Smooth muscle cell (in vitro differentiated cells): ENCODE results near the gene MYO1E. TPM values are rescaled to one million over a fixed set of nuclear protein-coding genes. Genes with fewer than 3 reads are reported as not detected.

ENCODE experiments used
- DNase-seq: peaks from one replicate; lab custom pipeline; 2025; ENCODE audit not compliant: unreplicated experiment; lab: John Stamatoyannopoulos, UW
- H2AFZ ChIP-seq: fragments of 200-600 bp; sonication (generic); 2 replicates; pipeline ENCODE4 v1.6.0; 2016; ENCODE audit warnings: antibody characterized with exemption, low read depth, mild to moderate bottlenecking
- H3F3A ChIP-seq: fragments of 200-600 bp; sonication (generic); 2 replicates; pipeline ENCODE4 v1.6.0; 2017; ENCODE audit warnings: antibody characterized with exemption, low read depth
- H3K27ac ChIP-seq: fragments of 200-600 bp; sonication (generic); 2 replicates; pipeline ENCODE4 v1.5.1; 2016; ENCODE audit warnings: low read depth, mild to moderate bottlenecking
- H3K27me3 ChIP-seq: fragments of 200-600 bp; sonication (generic); 2 replicates; pipeline ENCODE4 v1.6.1; 2016; ENCODE audit warnings: low read depth, mild to moderate bottlenecking
- H3K36me3 ChIP-seq: fragments of 200-600 bp; sonication (generic); 2 replicates; pipeline ENCODE4 v1.5.1; 2016; ENCODE audit warnings: low read depth
- H3K4me1 ChIP-seq: fragments of 200-600 bp; sonication (generic); 2 replicates; pipeline ENCODE4 v1.5.1; 2016; ENCODE audit warnings: low read depth
- H3K4me2 ChIP-seq: fragments of 200-600 bp; sonication (generic); 2 replicates; pipeline ENCODE4 v1.6.0; 2016; ENCODE audit warnings: mild to moderate bottlenecking
- H3K4me3 ChIP-seq: fragments of 200-600 bp; sonication (generic); 2 replicates; pipeline ENCODE4 v1.5.1; 2016; ENCODE audit warnings: mild to moderate bottlenecking
- H3K79me2 ChIP-seq: fragments of 200-600 bp; sonication (generic); 2 replicates; pipeline ENCODE4 v1.6.0; 2016; ENCODE audit warnings: low read depth, mild to moderate bottlenecking
- H3K9ac ChIP-seq: fragments of 200-600 bp; sonication (generic); 2 replicates; pipeline ENCODE4 v1.6.0; 2016; ENCODE audit warnings: low read depth
- H3K9me3 ChIP-seq: fragments of 200-600 bp; sonication (generic); replicated peaks from 2 replicates; pipeline ENCODE4 v1.5.1; 2016; ENCODE audit warnings: low read depth
- H4K20me1 ChIP-seq: fragments of 200-600 bp; sonication (generic); 2 replicates; pipeline ENCODE4 v1.6.0; 2016; ENCODE audit warnings: low read depth
- WGBS: methylation state at CpG from one replicate; pipeline ENCODE4 v1.1.7; 2016; ENCODE audit warnings: low lambda C conversion rate; 5-methylcytosine and 5-hydroxymethylcytosine counted together
- polyA plus RNA-seq: library from polyadenylated mRNA; unstranded; fragments of >200 nt; fragmentation: Nextera tagmentation; extraction: Ambion mirVana; gene quantifications from 2 replicates; pipeline ENCODE4 v1.2.1, GENCODE V29; 2016
- total RNA-seq: library from RNA; depleted of rRNA; stranded (reverse); fragments of >200 nt; gene quantifications from 2 replicates; pipeline ENCODE4 v1.2.3, GENCODE V29; 2014
- TF ChIP-seq, protein P1 (sequence below): fragments of 200-600 bp; sonication (generic); IDR thresholded peaks from 2 replicates; pipeline ENCODE4 v1.5.1; 2017; ENCODE audit warnings: borderline replicate concordance, mild to moderate bottlenecking, antibody characterized with exemption; ENCODE audit not compliant: insufficient read depth, poor library complexity, severe bottlenecking

Gene MYO1E
- total and polyA plus RNA-seq, 2 experiments from 2014 or later, result 50.0 to 54.5 TPM

DNA sequence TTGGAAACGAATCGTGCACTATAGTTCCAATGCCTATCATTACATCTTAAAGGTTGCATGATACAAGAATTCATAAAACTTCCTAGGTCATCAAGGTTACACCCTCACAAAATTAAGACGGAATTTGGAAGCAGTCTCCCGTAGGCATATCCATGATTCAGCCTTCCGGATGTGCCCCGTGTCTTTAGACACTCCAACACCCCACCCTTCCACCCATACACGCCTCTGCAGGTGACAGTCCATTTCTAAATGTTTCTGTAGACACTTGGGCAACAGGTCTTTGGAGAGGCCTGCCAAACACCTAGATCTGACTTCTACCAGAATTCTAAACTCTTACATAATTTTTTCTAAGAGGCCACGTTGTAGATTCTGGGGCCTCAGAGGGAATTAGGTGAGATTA, 116.2 kb downstream of the MYO1E start:
- H4K20me1 ChIP-seq, result peaks cover 4% of the 10 kb centered on the region
- peaks cover 6% of the 10 kb centered on the region for H3K36me3 ChIP-seq
- no peaks in the 10 kb centered on the region for H3K9me3 ChIP-seq
- WGBS, result 79% methylated on average over 8 of the region's 8 CpGs
- H3K79me2 ChIP-seq, result no peaks in the 10 kb centered on the region
- no peak for DNase-seq
- H3K4me3 ChIP-seq, result no peak overlapping the region
- H3K27me3 ChIP-seq, result no peaks in the 10 kb centered on the region
- no peaks in the 10 kb centered on the region for H3F3A ChIP-seq
- no peak overlapping the region for H3K9ac ChIP-seq
- no peak overlapping the region for H3K4me2 ChIP-seq
- H3K4me1 ChIP-seq, result peaks cover 8% of the 10 kb centered on the region
- H3K27ac ChIP-seq, result no peak overlapping the region
- no peak overlapping the region for H2AFZ ChIP-seq
- TF ChIP-seq, protein P1, sequence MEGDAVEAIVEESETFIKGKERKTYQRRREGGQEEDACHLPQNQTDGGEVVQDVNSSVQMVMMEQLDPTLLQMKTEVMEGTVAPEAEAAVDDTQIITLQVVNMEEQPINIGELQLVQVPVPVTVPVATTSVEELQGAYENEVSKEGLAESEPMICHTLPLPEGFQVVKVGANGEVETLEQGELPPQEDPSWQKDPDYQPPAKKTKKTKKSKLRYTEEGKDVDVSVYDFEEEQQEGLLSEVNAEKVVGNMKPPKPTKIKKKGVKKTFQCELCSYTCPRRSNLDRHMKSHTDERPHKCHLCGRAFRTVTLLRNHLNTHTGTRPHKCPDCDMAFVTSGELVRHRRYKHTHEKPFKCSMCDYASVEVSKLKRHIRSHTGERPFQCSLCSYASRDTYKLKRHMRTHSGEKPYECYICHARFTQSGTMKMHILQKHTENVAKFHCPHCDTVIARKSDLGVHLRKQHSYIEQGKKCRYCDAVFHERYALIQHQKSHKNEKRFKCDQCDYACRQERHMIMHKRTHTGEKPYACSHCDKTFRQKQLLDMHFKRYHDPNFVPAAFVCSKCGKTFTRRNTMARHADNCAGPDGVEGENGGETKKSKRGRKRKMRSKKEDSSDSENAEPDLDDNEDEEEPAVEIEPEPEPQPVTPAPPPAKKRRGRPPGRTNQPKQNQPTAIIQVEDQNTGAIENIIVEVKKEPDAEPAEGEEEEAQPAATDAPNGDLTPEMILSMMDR, result no peak

DNA sequence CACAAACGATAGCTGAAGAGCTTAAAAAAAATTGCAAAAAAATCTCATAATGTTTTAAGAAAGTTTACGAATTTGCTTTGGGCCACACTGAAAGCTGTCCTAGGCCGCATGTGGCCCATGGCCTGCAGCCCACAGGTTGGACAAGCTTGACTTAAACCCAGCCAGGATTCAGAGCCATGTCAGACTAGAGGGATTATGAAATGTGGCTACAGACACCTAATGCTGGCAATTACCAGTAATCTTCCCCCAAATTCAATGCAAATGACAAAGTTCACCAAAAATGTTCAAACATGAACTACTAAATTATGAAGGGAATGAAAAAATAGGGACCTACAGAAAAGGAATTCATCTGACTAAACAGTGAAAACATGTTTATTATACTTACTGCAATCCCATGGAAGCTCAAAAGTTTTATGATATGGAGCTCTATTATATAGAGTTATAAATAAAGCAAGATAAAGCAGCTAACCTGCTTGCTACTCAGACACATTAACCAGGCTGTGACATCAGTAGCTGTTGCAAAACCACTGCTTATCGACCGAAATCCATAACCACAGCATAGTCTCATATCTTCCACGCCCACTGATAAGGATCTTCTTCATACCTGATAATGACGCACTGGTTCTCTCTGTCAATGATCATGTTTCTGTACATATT, 116.9 kb downstream of the MYO1E start:
- WGBS, result 87% methylated on average over 7 of the region's 7 CpGs
- no peak overlapping the region for H2AFZ ChIP-seq

DNA sequence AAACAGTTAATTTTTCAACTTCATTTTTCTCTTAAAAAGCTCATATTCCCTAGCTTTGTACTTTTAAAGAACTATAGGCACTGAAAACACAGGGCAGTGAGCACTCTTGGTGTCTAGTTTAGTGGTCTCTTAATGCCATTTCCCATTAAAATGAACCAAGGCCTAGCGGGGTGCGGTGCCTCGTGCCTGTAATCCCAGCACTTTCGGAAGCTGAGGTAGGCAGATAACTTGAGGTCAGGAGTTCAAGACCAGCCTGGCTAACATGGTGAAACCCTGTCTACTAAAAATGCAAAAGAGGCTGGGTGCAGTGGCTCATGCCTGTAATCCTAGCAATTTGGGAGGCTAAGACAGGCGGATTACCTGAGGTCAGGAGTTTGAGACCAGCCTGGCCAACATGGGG, 120.5 kb downstream of the MYO1E start:
- no peak overlapping the region for H3K9ac ChIP-seq
- H3K4me1 ChIP-seq, result no peaks in the 10 kb centered on the region
- H3K36me3 ChIP-seq, result peaks cover 6% of the 10 kb centered on the region
- no peak overlapping the region for H3K4me3 ChIP-seq
- TF ChIP-seq, protein P1, result no peak
- no peaks in the 10 kb centered on the region for H3F3A ChIP-seq
- no peak overlapping the region for H3K27ac ChIP-seq
- no peaks in the 10 kb centered on the region for H3K9me3 ChIP-seq
- no peak for DNase-seq
- no peak overlapping the region for H2AFZ ChIP-seq
- H3K79me2 ChIP-seq, result no peaks in the 10 kb centered on the region
- WGBS, result 89% methylated on average over 5 of the region's 5 CpGs
- H4K20me1 ChIP-seq, result peaks cover 11% of the 10 kb centered on the region
- H3K27me3 ChIP-seq, result no peaks in the 10 kb centered on the region
- H3K4me2 ChIP-seq, result no peak overlapping the region

More for the DNA sequence above, 116.9 kb downstream of the MYO1E start:
- peaks cover 10% of the 10 kb centered on the region for H4K20me1 ChIP-seq
- H3K9me3 ChIP-seq, result no peaks in the 10 kb centered on the region
- H3K4me3 ChIP-seq, result no peak overlapping the region
- H3K27me3 ChIP-seq, result no peaks in the 10 kb centered on the region
- H3K9ac ChIP-seq, result no peak overlapping the region
- TF ChIP-seq, protein P1, result no peak
- peaks cover 6% of the 10 kb centered on the region for H3K36me3 ChIP-seq
- no peak for DNase-seq
- H3K4me1 ChIP-seq, result peaks cover 8% of the 10 kb centered on the region
- H3K4me2 ChIP-seq, result no peak overlapping the region
- H3F3A ChIP-seq, result no peaks in the 10 kb centered on the region
- no peaks in the 10 kb centered on the region for H3K79me2 ChIP-seq
- H3K27ac ChIP-seq, result no peak overlapping the region
